RWPE2 (cell line): ENCODE results near the gene PIK3R2.
A peak's percentile ranks its signal among the peaks of the same experiment; 100 is the strongest.
"Not testable (repeated sequence)": the region's sequence is repeated elsewhere in the genome, so short reads cannot be mapped to it uniquely, and the experiment has no call there.

Experiments used
- ATAC-seq: fragments of 200-7000 bp; cut with Tn5 transposase; 3 replicates; pipeline ENCODE4 v1.9.1; 2021; ENCODE audit warnings: low read depth
- DNase-seq: peaks from one replicate; pipeline ENCODE4 v3.0.0-alpha.2; 2020; ENCODE audit warnings: low spot score
- H3K27ac ChIP-seq: fragments of 450-650 bp; 2 replicates; pipeline ENCODE4 v1.5.1; 2017; ENCODE audit warnings: mild to moderate bottlenecking; ENCODE audit not compliant: poor library complexity, severe bottlenecking
- H3K27me3 ChIP-seq: fragments of 250-450 bp; sonication (Bioruptor Pico); 2 replicates; pipeline ENCODE4 v1.5.1; 2021; ENCODE audit warnings: mild to moderate bottlenecking, moderate library complexity; ENCODE audit not compliant: insufficient read depth, poor library complexity, severe bottlenecking
- H3K36me3 ChIP-seq: fragments of 250-450 bp; sonication (Bioruptor Pico); 2 replicates; pipeline ENCODE4 v1.5.1; 2020; ENCODE audit warnings: low read depth, mild to moderate bottlenecking, moderate library complexity
- H3K4me1 ChIP-seq: fragments of 250-450 bp; sonication (Bioruptor Pico); 2 replicates; pipeline ENCODE4 v1.5.1; 2021; ENCODE audit warnings: mild to moderate bottlenecking, moderate library complexity; ENCODE audit not compliant: insufficient read depth, poor library complexity, severe bottlenecking
- H3K4me3 ChIP-seq: fragments of 250-450 bp; sonication (Bioruptor Pico); 2 replicates; pipeline ENCODE4 v1.5.1; 2021; ENCODE audit warnings: mild to moderate bottlenecking, moderate library complexity; ENCODE audit not compliant: severe bottlenecking
- H3K9me3 ChIP-seq: fragments of 250-450 bp; sonication (Bioruptor Pico); 2 replicates; pipeline ENCODE4 v1.5.1; 2021; ENCODE audit warnings: mild to moderate bottlenecking, moderate library complexity; ENCODE audit not compliant: severe bottlenecking
- TF ChIP-seq, protein P1 (sequence below): fragments of 450-650 bp; IDR thresholded peaks from one replicate; pipeline ENCODE4 v1.5.1; 2017; ENCODE audit warnings: mild to moderate bottlenecking, moderate library complexity; ENCODE audit not compliant: poor library complexity, severe bottlenecking

The PIK3R2 gene

DNA sequence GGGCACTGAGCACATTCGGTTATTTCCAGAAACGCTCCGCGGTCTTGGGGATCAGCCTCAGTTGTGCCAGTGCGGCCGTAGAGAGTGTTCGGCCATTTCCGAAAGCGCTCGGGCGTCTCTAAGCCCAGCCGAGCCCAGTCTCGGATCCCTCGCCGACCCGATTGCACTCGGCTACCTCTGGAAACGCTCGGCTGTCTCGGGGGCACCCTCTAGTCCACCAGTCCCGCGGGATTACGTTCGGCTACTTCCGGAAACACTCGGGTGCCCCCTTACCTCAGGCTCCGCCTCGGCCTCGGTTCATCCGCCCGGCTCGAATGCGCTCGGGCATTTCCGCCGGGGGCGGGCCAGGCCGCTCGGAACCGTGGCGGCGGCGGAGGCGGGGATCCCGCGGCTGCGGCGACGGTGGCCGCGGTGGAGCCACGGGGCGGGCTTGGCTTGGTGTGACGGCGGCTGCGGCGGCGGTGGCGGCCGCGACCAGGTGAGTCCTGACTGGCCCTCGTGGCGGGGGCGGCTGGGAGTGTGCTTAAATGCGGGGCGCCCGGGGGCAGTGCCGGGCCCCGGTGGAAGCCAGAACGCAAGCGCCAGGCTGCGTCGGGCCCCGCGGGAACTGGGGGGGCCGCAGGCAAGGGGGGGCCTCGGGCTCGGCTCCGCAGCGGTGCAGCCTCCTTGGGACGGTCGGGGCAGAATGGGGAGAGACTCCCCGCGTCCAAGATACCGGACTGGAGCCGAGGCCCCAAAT lies at the start of gene PIK3R2:
PIK3R2 (plus strand) TSS at position 347 of the 739 bp plus-strand sequence. CDS start 2,717 bp downstream, outside the sequence.
- ATAC-seq (peak; percentile 86), DNase-seq (peak; percentile 98)
- H3K4me3 ChIP-seq = peak within 1 kb of the TSS; percentile 74
- peak within 1 kb of the TSS; percentile 86 for H3K27ac ChIP-seq
- H3K4me1 ChIP-seq = peaks cover 16% of the 10 kb centered on the region
- peaks cover 7% of the 10 kb centered on the region; the same call in 1 of the 2 replicates for H3K36me3 ChIP-seq
- no peaks in the 10 kb centered on the region for H3K27me3 ChIP-seq
- TF ChIP-seq, protein P1, sequence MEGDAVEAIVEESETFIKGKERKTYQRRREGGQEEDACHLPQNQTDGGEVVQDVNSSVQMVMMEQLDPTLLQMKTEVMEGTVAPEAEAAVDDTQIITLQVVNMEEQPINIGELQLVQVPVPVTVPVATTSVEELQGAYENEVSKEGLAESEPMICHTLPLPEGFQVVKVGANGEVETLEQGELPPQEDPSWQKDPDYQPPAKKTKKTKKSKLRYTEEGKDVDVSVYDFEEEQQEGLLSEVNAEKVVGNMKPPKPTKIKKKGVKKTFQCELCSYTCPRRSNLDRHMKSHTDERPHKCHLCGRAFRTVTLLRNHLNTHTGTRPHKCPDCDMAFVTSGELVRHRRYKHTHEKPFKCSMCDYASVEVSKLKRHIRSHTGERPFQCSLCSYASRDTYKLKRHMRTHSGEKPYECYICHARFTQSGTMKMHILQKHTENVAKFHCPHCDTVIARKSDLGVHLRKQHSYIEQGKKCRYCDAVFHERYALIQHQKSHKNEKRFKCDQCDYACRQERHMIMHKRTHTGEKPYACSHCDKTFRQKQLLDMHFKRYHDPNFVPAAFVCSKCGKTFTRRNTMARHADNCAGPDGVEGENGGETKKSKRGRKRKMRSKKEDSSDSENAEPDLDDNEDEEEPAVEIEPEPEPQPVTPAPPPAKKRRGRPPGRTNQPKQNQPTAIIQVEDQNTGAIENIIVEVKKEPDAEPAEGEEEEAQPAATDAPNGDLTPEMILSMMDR = peak; percentile 46
- no peaks in the 10 kb centered on the region for H3K9me3 ChIP-seq

DNA sequence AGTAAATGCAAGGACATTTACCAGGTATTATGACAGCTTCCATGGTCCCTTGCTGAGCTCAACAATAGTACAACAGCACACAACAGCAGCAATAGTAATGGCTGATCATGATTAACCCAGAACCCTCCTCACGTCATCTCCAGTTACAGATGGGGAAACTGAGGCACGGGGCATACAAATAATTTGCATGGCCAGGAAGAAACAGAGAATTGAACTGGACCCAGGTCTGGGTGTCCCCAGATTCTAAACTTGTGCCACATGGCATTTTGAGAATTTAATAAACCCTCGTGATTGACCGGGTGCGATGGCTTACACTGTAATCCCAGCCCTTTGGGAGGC lies 48.2 kb upstream of the PIK3R2 start:
- ATAC-seq (no peak), DNase-seq (no peak)
- H3K27me3 ChIP-seq = no peaks in the 10 kb centered on the region
- peak overlapping the region; percentile 37 for H3K27ac ChIP-seq
- peak overlapping the region; percentile 24 for H3K4me3 ChIP-seq
- H3K36me3 ChIP-seq = no peaks in the 10 kb centered on the region
- no peaks in the 10 kb centered on the region for H3K9me3 ChIP-seq
- TF ChIP-seq, protein P1 = no peak
- H3K4me1 ChIP-seq = no peaks in the 10 kb centered on the region

- not testable (repeated sequence) for H3K4me1 ChIP-seq, H3K4me3 ChIP-seq, H3K27me3 ChIP-seq, DNase-seq, H3K27ac ChIP-seq, H3K36me3 ChIP-seq, H3K9me3 ChIP-seq, ATAC-seq
Observed at GRCh38 chr19:18105259-18105658, 47.7 kb upstream of the PIK3R2 start.

DNA sequence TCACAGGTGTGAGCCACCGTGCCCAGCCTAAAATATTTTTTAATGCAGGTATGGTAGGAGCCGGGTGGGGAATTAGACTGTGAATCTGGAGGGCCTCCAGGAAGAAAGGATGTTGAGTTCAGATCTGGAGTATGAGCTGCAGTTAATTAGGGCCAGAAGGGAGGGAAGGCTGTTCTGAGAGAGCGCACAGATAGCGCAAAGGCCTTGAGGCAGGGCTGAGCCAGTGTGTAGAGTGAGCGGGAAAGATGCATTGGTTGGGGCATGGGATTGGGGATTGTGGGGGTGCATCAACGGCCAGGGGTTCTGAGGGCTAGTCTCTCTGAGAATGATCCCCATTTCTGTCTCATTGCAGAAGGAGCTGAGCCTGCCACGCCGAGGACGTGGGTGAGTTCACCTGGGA lies 45.7 kb upstream of the PIK3R2 start:
- ATAC-seq = no peak
- Histone ChIP-seq H3K27ac (no peak overlapping the region), H3K4me3 (no peak overlapping the region), H3K9me3 (no peaks in the 10 kb centered on the region), H3K4me1 (no peaks in the 10 kb centered on the region), H3K36me3 (peaks cover 6% of the 10 kb centered on the region; the same call in 1 of the 2 replicates), H3K27me3 (no peaks in the 10 kb centered on the region)
- DNase-seq = no peak
- TF ChIP-seq, protein P1 = no peak

DNA sequence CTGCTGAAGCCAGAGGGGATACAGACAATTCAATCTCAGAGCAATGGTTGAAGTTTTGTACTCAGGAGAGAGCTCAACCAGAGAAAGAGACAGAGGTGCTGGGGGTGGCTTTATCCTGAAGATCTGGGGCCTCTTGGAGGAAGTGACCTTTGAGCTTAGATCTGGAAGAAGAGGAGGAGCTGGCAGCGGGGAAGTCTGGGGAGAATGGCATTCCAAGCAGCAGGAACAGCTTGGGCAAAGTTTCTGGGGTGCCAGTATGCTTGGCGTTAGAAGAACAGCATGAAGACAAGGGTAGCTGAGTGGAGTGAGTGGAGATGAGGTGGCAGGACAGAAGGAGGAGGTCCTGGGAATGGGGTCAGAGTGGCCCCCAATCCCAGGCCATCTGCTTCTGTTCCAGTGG lies 44.1 kb upstream of the PIK3R2 start:
- Histone ChIP-seq H3K4me3 (no peak overlapping the region), H3K4me1 (no peaks in the 10 kb centered on the region), H3K27ac (no peak overlapping the region), H3K27me3 (no peaks in the 10 kb centered on the region), H3K9me3 (no peaks in the 10 kb centered on the region), H3K36me3 (peaks cover 6% of the 10 kb centered on the region; the same call in 1 of the 2 replicates)
- DNase-seq = no peak
- TF ChIP-seq, protein P1 = no peak
- no peak for ATAC-seq
